Breast epithelium (tissue), 4 donors: Measurements from ENCODE around the gene HNRNPUL1. TPM values are rescaled to one million over a fixed set of nuclear protein-coding genes. Genes with fewer than 3 reads are reported as not detected.

Experiments used
- DNase-seq, 2 donors: peaks; one replicate each; pipeline ENCODE4 v3.0.0-alpha.2; 2019; ENCODE audit warnings: low spot score in 2 of 2
- H3K27ac ChIP-seq, 2 donors: fragments of 200-600 bp; sonication (generic) in 1 of 2; one replicate each; pipeline ENCODE4 v1.5.1; 2016 to 2019; ENCODE audit warnings: mild to moderate bottlenecking in 1 of 2
- H3K27me3 ChIP-seq, 2 donors: fragments of 200-600 bp; sonication (generic) in 1 of 2; one replicate each; pipeline versions ENCODE4 v1.5.1 to v1.6.0; 2017 to 2019; ENCODE audit warnings: control low read depth in 1 of 2, mild to moderate bottlenecking in 1 of 2
- H3K36me3 ChIP-seq: fragments of 200-600 bp; one replicate; pipeline ENCODE4 v1.5.1; 2019
- H3K4me1 ChIP-seq, 2 donors: fragments of 200-600 bp; sonication (generic); one replicate each; pipeline ENCODE4 v1.5.1; 2016 to 2019; ENCODE audit warnings: control low read depth in 1 of 2
- H3K4me3 ChIP-seq, 3 donors: fragments of 200-600 bp; sonication (generic); 1 replicate in 2 of 3; 2 replicates in 1 of 3; pipeline ENCODE4 v1.5.1; 2016 to 2019; ENCODE audit warnings: mild to moderate bottlenecking in 3 of 3, moderate library complexity in 2 of 3
- H3K9me3 ChIP-seq, 2 donors: fragments of 200-600 bp; sonication (generic) in 1 of 2; one replicate each; pipeline ENCODE4 v1.5.1; 2016 to 2019; ENCODE audit warnings: control low read depth in 1 of 2
- POLR2A ChIP-seq: fragments of 450-650 bp; IDR thresholded peaks from one replicate; pipeline ENCODE4 v1.6.1; 2016; ENCODE audit warnings: antibody characterized with exemption, mild to moderate bottlenecking, moderate library complexity
- POLR2AphosphoS5 ChIP-seq, 3 donors: sonication (generic); formaldehyde crosslinking; IDR thresholded peaks; one replicate each; pipeline ENCODE4 v1.6.1; 2017; ENCODE audit warnings: antibody characterized with exemption in 3 of 3
- intact Hi-C: fragments of 100-400 bp; cut with DNase I; formaldehyde crosslinking; loops from one replicate; pipeline ENCODE4 v1.15.1; 2023; ENCODE audit warnings: low total_unique reads
- total RNA-seq, 3 donors: library from RNA; depleted of rRNA; stranded (reverse); fragments of >200 nt; gene quantifications; one replicate each; pipeline ENCODE4 v1.1.0, GENCODE V29; 2016
- TF ChIP-seq, protein P1 (sequence below), 3 donors: fragments of 450-650 bp; IDR thresholded peaks; one replicate each; pipeline ENCODE4 v1.5.1; 2016 to 2017; ENCODE audit warnings: antibody characterized with exemption in 3 of 3, mild to moderate bottlenecking in 3 of 3, moderate library complexity in 3 of 3

HNRNPUL1 gene
- total RNA-seq, 3 donors from 2014 or later, result 116 to 146 (median 125) TPM

DNA sequence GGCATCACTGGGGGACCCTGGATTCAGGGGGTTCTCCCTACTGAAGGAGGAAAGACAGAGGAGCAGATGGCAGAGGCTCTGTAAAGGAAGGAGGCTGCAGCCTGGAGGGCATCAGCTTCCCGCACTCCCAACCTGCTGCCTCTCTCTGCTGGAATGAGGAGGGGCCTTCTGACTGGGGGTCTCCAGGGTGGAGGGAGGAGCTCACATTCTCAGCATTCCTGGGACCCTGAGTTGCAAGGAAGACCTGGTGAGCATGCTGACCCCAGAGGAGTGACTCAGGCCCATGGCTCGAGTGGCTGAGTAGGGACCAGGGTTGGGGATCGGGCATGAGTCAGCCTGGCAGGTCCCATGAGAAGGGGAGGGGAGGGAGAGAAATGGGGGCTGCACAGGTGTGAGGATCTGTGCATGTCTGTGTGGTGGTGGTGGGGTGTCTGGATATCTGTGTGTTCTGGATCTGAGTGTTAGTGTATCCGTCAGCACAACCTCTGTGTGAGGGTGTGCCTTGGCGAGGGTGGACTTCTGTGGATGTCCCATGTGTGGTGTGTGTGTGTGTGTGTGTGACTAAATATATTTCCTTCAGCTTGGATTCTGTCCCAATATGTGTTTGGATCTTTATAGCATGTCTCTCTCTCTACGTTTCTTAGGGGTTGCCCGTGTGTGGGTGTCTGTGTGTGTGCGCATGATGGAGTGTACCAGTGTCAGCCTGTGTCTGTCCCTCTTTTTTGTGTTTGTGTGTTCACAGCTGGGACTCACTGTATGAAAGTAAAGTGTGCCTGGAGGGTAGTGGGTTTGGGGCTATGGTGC is 40.5 kb upstream of the HNRNPUL1 start:
- TF ChIP-seq POLR2A (no peak), POLR2AphosphoS5 (IDR thresholded peaks at IDR 0.05) (no peak)
- TF ChIP-seq, protein P1, sequence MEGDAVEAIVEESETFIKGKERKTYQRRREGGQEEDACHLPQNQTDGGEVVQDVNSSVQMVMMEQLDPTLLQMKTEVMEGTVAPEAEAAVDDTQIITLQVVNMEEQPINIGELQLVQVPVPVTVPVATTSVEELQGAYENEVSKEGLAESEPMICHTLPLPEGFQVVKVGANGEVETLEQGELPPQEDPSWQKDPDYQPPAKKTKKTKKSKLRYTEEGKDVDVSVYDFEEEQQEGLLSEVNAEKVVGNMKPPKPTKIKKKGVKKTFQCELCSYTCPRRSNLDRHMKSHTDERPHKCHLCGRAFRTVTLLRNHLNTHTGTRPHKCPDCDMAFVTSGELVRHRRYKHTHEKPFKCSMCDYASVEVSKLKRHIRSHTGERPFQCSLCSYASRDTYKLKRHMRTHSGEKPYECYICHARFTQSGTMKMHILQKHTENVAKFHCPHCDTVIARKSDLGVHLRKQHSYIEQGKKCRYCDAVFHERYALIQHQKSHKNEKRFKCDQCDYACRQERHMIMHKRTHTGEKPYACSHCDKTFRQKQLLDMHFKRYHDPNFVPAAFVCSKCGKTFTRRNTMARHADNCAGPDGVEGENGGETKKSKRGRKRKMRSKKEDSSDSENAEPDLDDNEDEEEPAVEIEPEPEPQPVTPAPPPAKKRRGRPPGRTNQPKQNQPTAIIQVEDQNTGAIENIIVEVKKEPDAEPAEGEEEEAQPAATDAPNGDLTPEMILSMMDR (IDR thresholded peaks at IDR 0.05), result no peak
- H3K9me3 ChIP-seq, result no peaks in the 10 kb centered on the region
- intact Hi-C loops, result no loop called here
- H3K27ac ChIP-seq, result peak overlapping the region; percentile 4 to 96
- H3K4me1 ChIP-seq, result peaks cover 3 to 8% of the 10 kb centered on the region in 2 donors
- H3K4me3 ChIP-seq, result peak overlapping the region in 2 of 3 donors; percentile 2 to 31
- no peaks in the 10 kb centered on the region for H3K27me3 ChIP-seq
- no peak for DNase-seq
- no peaks in the 10 kb centered on the region for H3K36me3 ChIP-seq

DNA sequence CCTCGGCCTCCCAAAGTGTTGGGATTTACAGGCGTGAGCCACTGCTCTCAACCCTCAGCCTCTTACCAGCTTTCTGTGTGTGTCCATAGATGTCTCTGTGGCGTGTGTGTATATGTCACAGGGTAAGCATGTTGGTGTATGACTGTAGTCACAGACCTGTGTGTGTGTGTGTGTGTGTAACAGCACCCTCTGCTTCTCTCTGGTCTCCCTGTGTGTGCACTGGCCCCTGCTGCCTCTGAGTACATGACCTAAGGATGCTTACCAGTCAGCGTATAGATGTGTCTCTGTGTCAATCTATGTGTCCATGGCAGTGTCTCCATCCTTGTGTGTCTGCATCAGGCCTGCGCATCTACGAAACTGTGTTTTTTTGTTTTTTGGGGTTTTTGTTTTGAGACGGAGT is 39.5 kb upstream of the HNRNPUL1 start:
- intact Hi-C loops, result no loop called here
- Histone ChIP-seq H3K27ac (peak overlapping the region; percentile 83 to 96), H3K27me3 (no peaks in the 10 kb centered on the region), H3K36me3 (no peaks in the 10 kb centered on the region), H3K9me3 (no peaks in the 10 kb centered on the region), H3K4me3 (no peak overlapping the region), H3K4me1 (peaks cover 3 to 8% of the 10 kb centered on the region in 2 donors)
- no peak for TF ChIP-seq POLR2A
- TF ChIP-seq, protein P1 (IDR thresholded peaks at IDR 0.05), result no peak
- no peak for TF ChIP-seq POLR2AphosphoS5 (IDR thresholded peaks at IDR 0.05)
- DNase-seq, result no peak

DNA sequence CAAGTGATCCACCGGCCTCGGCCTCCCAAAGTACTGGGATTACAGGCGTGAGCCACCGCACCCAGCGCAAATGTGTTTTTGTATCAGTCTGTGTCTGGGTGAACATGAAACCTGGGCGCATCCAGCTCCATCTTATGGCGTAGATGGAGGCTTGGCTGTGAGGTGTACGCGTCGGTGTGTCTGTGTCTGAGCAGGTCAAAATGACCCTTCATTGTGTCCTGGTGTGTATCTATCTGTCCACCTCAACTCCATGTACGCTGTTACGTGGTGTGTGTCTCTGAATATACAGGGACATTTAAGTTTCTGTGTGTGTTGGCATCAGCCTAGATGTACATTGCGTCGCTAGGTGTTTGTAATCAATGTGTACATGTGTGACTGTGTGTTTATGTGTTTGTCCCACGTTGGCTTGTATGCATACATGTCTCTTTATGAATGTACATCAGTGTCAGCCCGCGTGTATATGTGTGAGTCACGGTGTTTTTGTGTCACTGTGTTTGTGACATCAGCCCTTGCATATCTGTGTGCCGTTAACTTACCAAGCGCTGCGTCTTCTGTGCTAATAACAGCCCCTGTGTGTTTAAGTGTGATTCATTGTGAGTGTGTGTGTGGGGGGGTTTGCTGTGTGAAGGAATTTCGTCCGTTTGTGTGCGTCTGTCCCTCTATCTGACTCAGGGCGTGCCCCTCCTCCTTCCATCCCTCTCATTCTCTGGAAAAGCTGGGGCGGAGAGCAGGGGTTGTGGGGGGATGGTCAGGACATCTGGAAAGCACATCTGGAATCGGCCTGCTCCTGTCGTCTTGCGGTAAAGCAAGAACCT is 38.7 kb upstream of the HNRNPUL1 start:
- Histone ChIP-seq H3K9me3 (no peaks in the 10 kb centered on the region), H3K4me1 (peaks cover 2 to 8% of the 10 kb centered on the region in 2 donors), H3K4me3 (peak overlapping the region; percentile 38 to 68 (median 56)), H3K36me3 (no peaks in the 10 kb centered on the region), H3K27me3 (no peaks in the 10 kb centered on the region), H3K27ac (peak overlapping the region; percentile 83 to 96)
- peak in 1 of 2 donors; percentile 35 for DNase-seq
- TF ChIP-seq POLR2A (no peak), POLR2AphosphoS5 (IDR thresholded peaks at IDR 0.05) (no peak)
- TF ChIP-seq, protein P1 (IDR thresholded peaks at IDR 0.05), result no peak
- intact Hi-C loops, result no loop called here

DNA sequence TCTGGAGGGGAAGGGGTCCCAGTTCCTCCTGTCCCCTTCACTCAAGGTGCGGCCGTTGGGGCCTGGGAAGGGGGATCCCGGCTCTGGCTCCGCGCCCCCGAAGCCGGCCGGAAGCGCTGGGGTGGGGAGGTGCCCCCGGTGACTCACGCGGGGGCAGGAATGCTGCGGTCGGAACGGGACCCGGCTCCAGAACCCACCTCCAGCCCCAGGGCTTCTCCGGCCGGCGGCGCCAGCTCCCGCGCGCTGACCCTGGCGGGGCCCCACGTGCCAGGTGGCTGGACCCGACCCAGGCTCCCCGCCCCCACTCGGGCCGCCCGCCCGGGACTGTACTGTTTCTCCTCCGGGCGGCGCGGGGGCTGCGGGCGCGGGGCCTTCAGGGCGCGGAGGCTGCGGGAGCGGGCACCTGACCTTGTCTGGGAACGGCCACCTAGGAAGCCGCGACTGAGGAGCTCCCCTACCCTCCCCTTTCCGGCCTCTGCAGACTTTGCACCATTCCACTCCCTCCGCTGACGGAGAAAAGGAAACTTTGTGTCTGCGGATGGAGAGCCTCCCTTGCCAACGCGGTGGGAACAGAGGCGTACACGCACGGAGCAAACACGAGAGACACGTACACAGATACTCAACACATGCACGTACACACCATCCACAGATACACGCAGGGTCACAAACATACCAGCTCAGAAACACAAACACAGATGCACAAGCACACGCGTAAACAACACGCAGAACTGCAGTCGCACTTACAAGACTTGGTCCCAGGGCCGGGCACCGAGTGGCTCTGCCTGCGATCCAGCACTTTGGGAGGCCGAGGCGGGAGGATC is 37.9 kb upstream of the HNRNPUL1 start:
- intact Hi-C loops, result no loop called here
- Histone ChIP-seq H3K4me1 (peaks cover 0 to 8% of the 10 kb centered on the region in 2 donors), H3K27ac (peak overlapping the region; percentile 83 to 96), H3K27me3 (no peaks in the 10 kb centered on the region), H3K36me3 (no peaks in the 10 kb centered on the region), H3K4me3 (peak overlapping the region; percentile 38 to 68 (median 56)), H3K9me3 (no peaks in the 10 kb centered on the region)
- peak; percentile 31 to 63 for DNase-seq
- TF ChIP-seq POLR2A (no peak), POLR2AphosphoS5 (IDR thresholded peaks at IDR 0.05) (peak in 1 of 3 donors; percentile 21)
- TF ChIP-seq, protein P1 (IDR thresholded peaks at IDR 0.05), result peak in 1 of 3 donors; percentile 36
